Epidermal melanocyte (primary cell): ENCODE results near the gene ATCAY.
A peak's percentile ranks its signal among the peaks of the same experiment; 100 is the strongest.

Experiments
- DNase-seq: peaks from one replicate; pipeline ENCODE4 v3.0.0; 2011; ENCODE audit warnings: low spot score; ENCODE audit not compliant: insufficient read length

Gene ATCAY

DNA sequence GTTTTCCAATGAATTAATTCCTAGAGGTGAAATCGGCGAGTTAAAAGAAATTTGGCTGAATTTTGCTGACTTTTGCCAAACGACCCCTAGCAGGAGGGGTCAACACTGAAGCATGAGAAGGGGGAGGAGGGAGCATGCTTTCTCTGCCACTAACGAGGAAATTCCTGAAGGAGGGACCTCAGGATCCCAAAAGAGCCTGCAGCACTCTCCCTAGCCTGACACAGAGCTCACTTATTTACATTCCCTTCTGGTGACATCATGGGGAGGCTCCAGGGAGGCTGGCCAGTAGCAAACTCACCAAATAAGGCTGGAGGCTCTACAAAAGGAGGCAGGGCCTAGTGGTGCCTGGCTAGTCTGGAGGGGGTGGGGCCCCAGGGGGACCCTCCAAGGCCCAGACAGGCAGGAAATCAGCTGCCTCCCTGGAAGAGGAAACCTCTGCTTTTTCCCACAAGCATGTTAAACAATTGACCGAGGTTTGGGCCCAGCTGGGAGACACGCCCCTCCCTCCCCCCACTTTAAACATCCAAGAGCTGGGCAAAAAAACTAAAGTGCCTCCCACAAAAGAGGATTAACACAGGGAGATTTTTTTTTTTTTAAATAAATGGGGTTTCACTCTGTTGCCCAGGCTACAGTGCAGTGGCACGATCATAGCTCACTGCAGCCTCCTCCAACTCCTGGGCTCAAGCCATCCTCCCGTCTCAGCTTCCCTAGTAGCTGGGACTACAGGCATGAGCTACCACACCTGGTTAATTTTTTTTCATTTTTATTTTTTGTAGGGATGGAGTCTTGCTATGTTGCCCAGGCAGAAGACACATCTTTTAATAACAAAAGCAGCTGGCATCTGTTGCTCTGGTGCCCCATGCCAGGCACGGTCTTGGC, 88.3 kb downstream of the ATCAY start:
- peak; percentile 98 for DNase-seq

DNA sequence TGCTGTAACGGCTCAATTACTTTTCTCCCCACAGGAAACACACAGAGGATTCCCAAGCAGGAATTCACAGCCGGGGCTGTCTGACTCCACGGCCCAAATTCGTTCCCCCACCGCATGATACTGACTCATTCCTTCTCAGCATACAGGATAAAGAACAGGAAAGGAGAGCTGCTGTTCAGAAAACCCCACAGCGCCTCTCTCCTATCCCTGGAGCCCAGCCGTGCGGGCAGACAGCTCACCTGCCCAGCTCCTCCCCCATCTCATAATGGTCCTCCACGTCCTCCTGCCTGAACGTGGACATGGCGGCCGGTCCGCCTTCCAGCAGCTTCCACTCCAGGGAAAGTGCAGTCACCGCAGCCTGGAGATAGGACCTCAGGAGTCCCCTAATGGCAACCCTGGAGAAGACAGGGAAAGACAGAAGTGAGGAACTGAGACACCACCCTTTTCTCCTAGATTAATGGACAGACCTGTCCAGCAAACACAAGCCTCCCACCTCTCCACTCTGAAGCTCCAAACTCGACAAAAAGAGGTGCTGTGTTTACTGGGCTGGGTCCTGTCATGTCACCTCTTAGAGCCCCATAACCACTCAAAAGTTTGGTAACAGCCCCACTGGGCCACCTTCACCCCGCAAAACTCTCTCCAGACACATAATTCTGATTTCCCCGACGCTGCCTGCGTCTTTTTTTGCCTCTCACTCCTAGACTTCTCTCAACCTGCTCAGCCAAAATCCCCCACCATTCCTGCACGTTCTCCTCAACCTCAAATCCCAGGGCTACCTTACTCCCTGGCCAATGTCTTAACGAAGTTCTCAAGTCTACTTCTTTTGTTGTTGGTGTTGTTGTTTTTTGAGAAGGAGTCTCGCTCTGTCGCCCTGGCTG, 89.2 kb downstream of the ATCAY start:
- DNase-seq = no peak

DNA sequence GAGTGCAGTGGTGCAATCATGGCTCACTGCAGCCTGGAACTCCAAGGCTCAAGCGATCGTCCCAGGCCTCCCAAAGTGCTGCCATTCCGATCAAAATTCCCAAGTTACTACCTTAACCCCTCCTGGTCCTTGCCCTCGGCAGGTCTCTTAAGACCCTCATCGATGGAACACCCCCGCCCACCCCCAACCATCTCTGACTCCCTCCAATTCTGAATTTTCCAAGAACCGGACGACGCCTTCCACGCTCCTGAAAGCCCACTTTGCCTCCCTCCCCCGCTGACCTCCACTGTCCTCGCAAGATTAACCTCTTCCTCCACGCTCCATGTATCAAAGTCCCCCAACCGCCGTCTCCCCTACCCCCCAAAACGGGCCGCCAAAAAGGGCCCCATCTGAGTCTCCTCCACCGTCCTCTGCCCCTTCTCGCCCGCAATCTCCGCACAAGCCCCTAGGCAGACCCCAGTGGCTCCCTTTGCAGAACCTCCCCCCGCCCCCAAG, 89.9 kb downstream of the ATCAY start:
- DNase-seq = no peak

DNA sequence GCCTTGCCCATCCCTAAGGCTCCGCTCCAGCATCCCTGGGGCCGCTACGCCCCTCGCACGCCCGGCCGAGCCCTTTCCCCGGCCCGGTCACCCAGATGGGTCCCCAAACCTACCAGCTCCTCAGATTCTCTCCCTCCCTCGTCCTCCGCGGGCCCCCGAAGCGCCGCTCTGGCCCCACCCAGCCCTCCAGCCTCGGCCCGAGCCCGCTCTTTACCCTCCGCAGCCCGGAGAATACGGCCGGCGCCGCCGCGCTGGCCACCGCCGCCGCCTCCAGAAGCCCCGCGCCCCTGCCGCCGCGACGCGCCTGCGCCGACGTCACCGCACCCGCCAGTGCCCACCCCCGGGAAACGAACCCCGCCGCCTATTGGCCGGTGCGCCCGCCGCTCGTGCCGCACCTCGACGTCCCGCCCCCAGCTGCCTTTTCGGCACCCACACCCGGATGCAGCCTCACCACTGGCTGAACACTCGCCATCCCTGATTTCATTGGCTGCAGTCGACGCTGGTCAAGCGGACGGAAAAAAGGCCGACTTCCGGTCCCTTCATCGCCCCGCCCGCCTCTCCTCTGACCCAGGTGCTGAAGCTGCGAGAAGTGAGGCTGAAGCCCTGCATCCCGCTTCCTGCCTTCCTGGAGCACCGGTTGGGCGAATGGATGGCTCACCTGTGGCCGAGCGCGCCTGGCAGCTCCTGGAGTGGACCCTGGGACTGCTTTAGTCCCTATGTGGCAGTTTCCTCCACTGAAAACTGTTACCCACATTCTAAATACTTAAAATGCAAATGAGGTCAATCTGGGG, 90.5 kb downstream of the ATCAY start, which contains the start of gene DAPK3:
DAPK3 (minus strand) TSS at position 292 of the 791 bp plus-strand sequence. CDS start 1,364 bp downstream, outside the sequence.
- DNase-seq = peak; percentile 95

DNA sequence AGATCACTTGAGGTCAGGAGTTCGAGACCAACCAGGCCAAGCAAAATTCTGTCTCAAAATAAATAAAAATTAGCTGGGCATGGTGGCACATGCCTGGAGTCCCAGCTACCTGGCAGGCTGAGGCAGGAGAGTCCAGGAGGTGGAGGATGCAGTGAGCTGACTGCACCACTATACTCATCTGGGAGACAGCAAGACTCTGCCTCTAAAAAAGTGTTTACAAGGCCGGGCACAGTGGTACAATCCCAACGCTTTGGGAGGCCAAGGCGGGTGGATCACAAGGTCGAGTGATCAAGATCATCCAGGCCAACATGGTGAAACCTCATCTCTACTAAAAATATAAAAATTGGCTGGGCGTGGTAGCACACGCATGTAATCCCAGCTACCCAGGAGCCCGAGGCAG, 94.7 kb downstream of the ATCAY start:
- no peak for DNase-seq

DNA sequence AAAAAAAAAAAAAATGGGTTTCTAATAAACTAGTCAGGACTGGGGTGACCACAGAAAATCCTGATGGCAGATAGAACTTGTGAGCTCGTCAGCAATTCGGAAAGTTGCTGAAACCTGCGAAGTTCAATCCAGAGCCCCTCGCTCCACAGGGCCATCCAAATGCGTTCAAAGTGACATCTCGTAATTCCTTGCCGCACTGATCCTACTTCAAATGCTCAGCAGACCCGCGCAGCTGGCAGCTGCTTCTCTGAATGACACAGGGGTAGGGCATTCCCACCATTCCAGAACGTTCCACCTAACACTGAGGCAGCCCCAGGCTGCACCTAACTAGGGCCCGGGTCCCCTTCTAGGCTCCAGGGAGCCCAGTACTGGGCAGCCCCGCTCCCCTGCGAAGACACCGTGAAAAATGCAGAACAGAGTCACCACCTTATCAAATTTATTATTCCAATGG, 95.2 kb downstream of the ATCAY start:
- DNase-seq = no peak

DNA sequence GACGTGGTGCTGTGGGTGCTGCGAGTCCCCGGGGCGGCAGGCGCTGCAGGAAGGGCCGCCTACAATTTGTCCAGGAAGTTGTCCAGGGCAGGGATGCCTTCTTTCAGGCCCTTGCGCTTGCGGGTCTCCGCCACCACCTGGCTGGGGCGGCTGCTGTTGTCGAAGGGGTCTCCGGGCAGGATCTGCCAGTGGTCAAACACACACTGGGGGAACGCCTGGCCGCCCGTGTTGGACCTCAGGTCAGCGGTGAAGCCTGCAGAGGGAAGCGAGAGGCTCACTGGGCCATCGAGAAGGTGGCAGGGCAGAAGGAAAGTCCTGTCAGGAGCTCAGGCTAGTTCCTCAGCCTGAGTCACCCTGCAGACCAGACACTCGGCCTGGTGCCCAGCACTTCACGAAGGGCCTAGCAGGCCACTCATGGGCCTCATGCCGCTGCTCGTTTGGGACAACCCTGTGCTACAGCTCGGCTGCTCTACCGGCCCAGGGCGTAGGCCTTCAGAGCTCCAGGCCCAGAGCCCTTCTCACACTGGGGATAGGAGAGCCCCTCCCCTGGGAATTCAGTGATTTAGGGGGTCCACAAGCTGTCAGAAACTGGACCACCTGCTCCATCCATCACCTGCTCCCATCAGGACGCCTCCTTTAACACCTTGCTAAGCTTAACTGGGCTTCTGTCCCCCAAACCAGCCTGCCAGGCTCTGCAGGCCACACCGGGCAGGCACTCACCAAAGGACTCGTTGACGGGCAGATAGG, 96.2 kb downstream of the ATCAY start:
- DNase-seq = no peak
